Muscle layer of colon (tissue), 2 donors: ENCODE measurements around the gene NPC1.
"Not testable (repeated sequence)": the region's sequence is repeated elsewhere in the genome, so short reads cannot be mapped to it uniquely, and the experiment has no call there.

Source experiments
- H3K27ac ChIP-seq: one replicate; pipeline ENCODE4 v1.7.0; 2013; ENCODE audit warnings: low read depth, mild to moderate bottlenecking, low read length, moderate library complexity
- H3K27me3 ChIP-seq, 2 donors: one replicate each; pipeline ENCODE4 v1.7.0; 2013; ENCODE audit warnings: low read length in 2 of 2, mild to moderate bottlenecking in 2 of 2; ENCODE audit not compliant: insufficient read depth in 2 of 2, control insufficient read depth in 1 of 2
- H3K36me3 ChIP-seq: one replicate; pipeline ENCODE4 v1.7.0; 2013; ENCODE audit warnings: mild to moderate bottlenecking, low read length; ENCODE audit not compliant: insufficient read depth
- H3K4me1 ChIP-seq: one replicate; pipeline ENCODE4 v1.7.0; 2013; ENCODE audit warnings: mild to moderate bottlenecking, low read length; ENCODE audit not compliant: insufficient read depth
- H3K4me3 ChIP-seq, 2 donors: one replicate each; pipeline ENCODE4 v1.7.0; 2013; ENCODE audit warnings: low read length in 2 of 2, low read depth in 1 of 2, mild to moderate bottlenecking in 1 of 2, moderate library complexity in 1 of 2
- H3K9ac ChIP-seq: one replicate; pipeline ENCODE4 v1.7.0; 2013; ENCODE audit warnings: low read length
- H3K9me3 ChIP-seq: one replicate; pipeline ENCODE4 v1.7.0; 2013; ENCODE audit warnings: mild to moderate bottlenecking, low read length
- donor health status: abdominal sarcoma.
- donor health status: Adenocarcinoma of cecum.

The NPC1 gene

DNA sequence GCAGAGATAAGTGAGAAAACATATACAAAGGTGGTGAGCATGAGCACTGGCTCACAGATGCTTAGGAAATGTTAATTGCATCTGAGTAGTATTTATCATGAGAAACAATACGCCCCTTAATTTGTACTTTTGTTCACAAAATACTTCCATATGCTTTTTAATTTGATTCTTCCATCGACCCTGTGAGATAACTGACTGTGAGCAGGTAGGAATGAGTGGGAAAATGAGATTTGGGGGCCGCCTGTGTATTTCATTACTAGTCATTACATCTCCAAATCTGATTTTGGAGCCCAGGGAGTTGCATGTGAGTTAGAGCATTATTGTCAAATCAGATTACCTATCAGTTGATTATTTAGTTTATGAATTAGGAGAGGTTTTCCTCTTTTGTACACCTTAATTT lies 36.7 kb upstream of the NPC1 start:
- H3K9ac ChIP-seq = no peak overlapping the region
- H3K27me3 ChIP-seq = peaks cover 5 to 6% of the 10 kb centered on the region in 2 donors
- H3K4me1 ChIP-seq = no peaks in the 10 kb centered on the region
- no peaks in the 10 kb centered on the region for H3K36me3 ChIP-seq
- H3K4me3 ChIP-seq = no peak overlapping the region
- no peaks in the 10 kb centered on the region for H3K9me3 ChIP-seq
- H3K27ac ChIP-seq = no peak overlapping the region

DNA sequence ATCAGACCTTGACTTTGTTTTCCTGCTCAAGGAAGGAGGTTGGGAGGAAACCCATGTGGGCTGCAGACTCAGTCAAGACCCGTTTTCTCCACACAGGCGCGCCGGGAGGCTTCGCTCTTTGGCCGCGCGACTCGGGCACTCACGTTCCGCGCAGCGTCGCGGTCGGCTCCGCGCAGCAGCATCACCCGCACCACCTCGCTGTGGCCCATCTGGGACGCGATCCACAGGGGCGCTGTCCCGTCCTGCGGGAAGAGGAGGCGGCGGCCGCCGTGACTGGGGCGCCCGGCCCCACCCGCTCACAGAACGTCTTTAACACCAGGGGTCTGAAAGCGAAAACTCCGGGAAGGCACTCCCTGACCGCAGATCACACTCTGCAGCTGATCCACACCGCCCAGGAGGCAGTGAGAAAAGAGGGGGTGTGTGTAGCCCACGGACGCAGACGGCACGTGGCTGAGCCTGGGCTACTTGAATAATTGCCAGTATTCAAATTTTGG lies 33.1 kb upstream of the NPC1 start:
- Histone ChIP-seq H3K4me3 (peak overlapping the region; percentile 21 to 66), H3K9me3 (no peaks in the 10 kb centered on the region), H3K27me3 (peaks cover 5 to 6% of the 10 kb centered on the region in 2 donors), H3K9ac (no peak overlapping the region), H3K27ac (peak overlapping the region; percentile 55), H3K36me3 (no peaks in the 10 kb centered on the region), H3K4me1 (no peaks in the 10 kb centered on the region)

DNA sequence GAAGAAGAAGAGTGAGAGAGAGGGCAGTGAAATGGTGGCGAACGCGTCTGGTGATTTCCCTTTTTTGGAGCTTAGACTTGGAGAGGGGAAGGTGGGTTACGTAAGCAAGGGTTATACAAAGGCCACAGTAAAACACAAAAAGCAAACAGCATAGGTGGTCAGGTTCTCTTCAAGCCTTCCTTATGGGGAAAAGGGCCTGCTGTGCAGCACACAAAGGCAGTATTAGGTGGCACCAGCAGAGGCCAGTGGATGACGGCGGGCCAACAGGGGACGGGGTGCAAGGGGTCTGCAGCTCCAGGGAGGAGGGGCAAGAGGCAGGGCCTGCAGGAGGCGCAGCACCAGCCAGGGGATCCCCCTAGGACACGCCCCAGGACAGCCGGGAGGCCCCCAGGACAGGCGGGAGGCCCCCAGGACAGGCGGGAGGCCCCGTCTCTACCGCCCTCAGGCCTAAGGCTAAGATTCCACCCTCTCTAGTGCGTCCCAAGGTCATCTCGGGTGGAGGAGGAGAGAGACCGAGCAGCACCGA lies 32.6 kb upstream of the NPC1 start:
- Histone ChIP-seq H3K4me3 (peak overlapping the region; percentile 21 to 66), H3K27ac (peak overlapping the region; percentile 55), H3K9me3 (no peaks in the 10 kb centered on the region), H3K36me3 (no peaks in the 10 kb centered on the region), H3K9ac (no peak overlapping the region), H3K27me3 (peaks cover 5 to 6% of the 10 kb centered on the region in 2 donors), H3K4me1 (no peaks in the 10 kb centered on the region)

DNA sequence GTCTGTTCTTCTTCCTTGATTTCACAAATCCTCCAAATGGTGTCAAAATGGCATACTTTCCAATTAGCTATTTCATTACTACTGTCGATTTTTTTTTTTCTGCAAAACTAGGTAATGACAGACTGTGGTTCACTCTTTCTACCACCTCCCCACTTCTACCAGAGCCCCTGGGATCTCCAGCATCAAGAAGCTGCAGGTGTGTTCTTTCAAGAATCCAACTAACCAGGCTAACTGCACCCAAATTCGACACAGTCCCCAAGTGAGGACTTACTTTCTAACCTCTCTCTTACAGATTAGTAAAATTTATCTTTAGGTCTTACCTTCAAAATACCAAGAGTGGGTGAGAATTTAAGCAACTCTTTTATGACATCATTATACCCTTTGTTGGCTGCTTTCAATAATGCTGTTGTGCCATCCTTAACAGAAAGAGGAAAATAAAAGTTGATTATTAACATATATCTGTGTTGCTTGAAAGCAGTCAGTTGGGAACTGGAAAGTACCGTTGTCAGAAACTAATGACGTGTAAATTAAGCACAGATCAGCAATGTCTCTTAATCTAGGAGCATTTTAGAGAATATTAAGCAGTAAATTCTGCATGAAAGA lies 31.2 kb upstream of the NPC1 start:
- H3K4me1 ChIP-seq = no peaks in the 10 kb centered on the region
- no peak overlapping the region for H3K27ac ChIP-seq
- H3K9ac ChIP-seq = no peak overlapping the region
- H3K4me3 ChIP-seq = no peak overlapping the region
- H3K9me3 ChIP-seq = no peaks in the 10 kb centered on the region
- H3K36me3 ChIP-seq = no peaks in the 10 kb centered on the region
- H3K27me3 ChIP-seq = peaks cover 5 to 6% of the 10 kb centered on the region in 2 donors

DNA sequence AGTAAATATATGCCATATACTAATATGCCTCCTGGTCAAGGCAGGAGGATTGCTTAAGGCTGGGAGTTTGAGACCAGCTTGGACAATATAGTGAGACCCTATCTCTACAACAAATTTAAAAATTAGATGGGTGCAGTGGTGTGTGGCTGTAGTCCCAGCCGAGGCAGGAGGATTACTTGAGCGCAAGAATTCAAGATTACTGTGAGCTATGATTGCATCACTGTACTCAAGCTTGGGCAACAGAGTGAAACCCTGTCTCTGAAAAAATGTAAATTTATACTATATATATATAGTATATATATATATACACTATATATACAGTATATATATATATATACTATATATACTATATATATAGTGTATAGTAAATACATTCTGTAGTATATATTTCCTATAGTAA lies 30.0 kb upstream of the NPC1 start:
- H3K9me3 ChIP-seq = no peaks in the 10 kb centered on the region
- H3K27ac ChIP-seq = no peak overlapping the region
- H3K9ac ChIP-seq = no peak overlapping the region
- no peaks in the 10 kb centered on the region for H3K4me1 ChIP-seq
- no peak overlapping the region for H3K4me3 ChIP-seq
- peaks cover 5 to 6% of the 10 kb centered on the region in 2 donors for H3K27me3 ChIP-seq
- no peaks in the 10 kb centered on the region for H3K36me3 ChIP-seq

DNA sequence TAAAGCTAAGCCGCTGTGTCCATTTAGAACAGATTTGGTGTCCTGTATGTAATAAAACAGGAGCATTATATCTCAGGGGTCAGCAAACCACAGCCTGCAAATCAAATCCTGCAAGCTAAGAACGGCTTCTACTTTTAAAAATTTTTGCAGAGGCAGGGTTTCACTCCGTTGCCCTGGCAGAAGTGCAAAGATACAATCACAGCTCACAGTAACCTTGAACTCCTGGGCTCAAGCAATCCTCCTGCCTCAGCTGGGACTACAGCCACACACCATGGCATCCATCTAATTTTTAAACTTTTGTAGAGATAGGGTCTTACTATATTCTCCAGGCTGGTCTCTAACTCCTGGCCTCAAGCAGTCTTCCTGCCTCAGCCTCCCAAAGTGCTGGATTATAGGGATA lies 28.6 kb upstream of the NPC1 start:
- H3K4me1 ChIP-seq = no peaks in the 10 kb centered on the region

DNA sequence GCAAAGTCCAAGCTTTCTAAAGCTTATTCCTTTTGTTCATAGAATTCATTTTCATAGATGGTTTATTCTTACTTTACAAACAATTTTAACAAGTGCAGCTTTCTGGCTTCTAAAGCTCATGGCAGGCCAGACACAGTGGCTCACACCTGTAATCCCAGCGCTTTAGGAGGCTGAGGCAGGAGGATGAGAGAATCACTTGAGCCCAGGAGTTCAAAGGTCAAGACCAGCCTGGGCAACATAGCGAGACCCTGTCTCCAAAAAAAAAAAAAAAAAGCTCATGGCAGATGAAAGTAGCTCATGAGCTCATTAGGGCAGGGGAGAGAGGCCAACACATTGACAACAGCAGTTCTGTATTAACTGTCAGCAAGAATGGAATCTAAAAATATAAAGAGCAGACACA lies 28.1 kb upstream of the NPC1 start:
- Histone ChIP-seq H3K27ac (no peak overlapping the region), H3K9me3 (no peaks in the 10 kb centered on the region), H3K9ac (no peak overlapping the region), H3K27me3 (no peaks in the 10 kb centered on the region), H3K36me3 (no peaks in the 10 kb centered on the region), H3K4me1 (no peaks in the 10 kb centered on the region), H3K4me3 (no peak overlapping the region)

More for the DNA sequence above, 28.6 kb upstream of the NPC1 start:
- peaks cover 0 to 3% of the 10 kb centered on the region in 2 donors for H3K27me3 ChIP-seq
- H3K9ac ChIP-seq = no peak overlapping the region
- H3K4me3 ChIP-seq = no peak overlapping the region
- H3K9me3 ChIP-seq = no peaks in the 10 kb centered on the region
- H3K36me3 ChIP-seq = no peaks in the 10 kb centered on the region
- no peak overlapping the region for H3K27ac ChIP-seq

DNA sequence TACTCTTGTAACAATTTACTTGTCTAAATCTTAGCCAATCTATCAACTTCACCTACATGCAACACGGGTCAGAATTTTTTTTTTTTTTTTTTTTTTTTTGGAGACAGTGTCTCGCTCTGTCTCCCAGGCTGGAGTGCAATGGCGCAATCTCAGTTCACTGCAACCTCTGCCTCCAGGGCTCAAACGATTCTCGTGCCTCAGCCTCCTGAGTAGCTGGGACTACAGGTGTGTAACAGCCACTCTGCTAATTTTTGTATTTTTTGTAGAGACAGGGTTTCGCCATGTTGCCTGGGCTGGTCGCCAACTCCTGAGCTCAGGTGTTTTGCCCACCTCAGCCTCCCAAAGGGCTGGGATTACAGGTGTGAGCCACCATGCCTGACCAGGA lies 26.8 kb upstream of the NPC1 start:
- H3K4me3 ChIP-seq, H3K9me3 ChIP-seq, H3K4me1 ChIP-seq, H3K9ac ChIP-seq, H3K27ac ChIP-seq, H3K27me3 ChIP-seq, H3K36me3 ChIP-seq: not testable (repeated sequence)

DNA sequence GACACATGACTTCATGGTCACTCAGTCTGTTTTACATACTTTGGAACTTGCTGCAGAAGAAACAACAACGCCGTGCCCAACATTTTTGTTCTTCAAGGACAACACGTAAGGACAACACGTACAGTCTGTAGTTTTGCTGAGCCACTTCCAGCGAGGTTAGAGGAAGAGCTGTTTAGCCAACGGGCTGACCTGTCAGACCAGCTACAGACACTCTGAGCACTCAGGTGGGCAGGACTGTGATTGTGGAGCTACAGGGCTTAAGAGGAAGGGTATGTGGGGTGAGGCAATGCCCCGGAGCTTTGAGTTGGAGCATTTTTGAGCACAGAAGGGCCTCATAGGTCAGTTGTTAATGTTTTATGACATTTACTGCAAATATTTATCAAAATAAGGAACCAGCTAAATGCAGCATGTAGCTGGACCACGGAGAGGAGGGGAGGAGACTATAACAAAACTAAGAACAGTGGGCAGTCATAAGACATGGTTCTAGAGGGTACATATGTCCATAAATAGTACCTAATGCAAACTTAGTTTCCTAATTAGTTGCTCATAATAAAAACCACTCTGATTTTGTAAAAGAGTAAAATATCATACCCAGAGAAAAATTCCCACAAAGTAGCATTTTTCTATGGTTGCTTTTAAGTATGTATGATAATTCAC lies 26.3 kb upstream of the NPC1 start:
- Histone ChIP-seq H3K36me3 (no peaks in the 10 kb centered on the region), H3K9ac (no peak overlapping the region), H3K4me3 (no peak overlapping the region), H3K27me3 (no peaks in the 10 kb centered on the region), H3K27ac (no peak overlapping the region), H3K4me1 (no peaks in the 10 kb centered on the region), H3K9me3 (no peaks in the 10 kb centered on the region)

DNA sequence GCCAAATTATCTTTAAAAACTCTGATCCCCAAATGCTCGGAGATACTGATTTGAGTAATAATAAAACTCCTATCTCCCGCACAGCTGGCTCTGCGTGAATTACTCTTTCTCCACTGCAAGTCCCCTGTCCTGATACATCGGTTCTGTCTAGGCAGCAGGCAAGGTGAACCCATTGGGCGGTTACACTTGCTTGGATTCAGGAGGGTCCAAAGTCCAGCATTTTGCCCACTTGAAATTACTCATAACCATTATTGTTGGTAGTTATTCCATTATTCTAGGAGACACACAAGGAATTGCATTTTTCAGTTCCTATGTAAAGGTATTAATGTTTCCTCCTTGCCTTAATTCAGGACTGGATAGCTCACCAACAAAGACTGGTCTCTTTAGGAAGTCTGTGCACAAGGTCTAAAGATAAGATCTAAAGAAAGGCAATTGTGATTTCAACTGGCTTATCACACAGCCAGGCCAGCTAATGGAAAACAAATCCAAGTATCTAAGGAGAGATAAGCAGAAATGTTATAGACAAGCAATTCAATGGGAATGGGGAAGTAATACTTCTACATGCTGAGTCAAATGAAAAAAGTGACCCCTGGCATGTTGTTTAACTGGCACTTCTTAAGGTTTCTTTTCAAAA lies 23.2 kb upstream of the NPC1 start:
- Histone ChIP-seq H3K9me3 (no peaks in the 10 kb centered on the region), H3K4me3 (no peak overlapping the region), H3K36me3 (no peaks in the 10 kb centered on the region), H3K27me3 (no peaks in the 10 kb centered on the region), H3K4me1 (no peaks in the 10 kb centered on the region), H3K9ac (no peak overlapping the region), H3K27ac (no peak overlapping the region)

DNA sequence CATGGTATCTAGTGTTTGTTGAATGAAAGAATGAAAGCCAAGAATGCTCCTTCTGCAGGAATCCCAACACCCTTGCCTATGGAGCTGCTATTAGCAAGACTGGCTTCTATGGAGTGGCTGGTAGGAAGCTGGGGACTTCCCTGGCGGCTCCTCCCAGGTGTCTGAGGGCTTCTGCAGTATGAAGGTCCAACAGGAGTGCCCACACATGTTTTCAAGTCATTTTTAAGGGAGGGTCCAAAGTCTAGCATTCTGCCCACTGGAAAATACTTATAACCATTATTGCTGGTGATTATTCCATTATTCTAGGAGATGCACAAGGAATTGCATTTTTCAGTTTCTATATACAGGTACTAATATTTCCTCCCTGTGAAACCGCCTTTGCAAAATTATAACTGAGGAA lies 21.9 kb upstream of the NPC1 start:
- H3K4me1 ChIP-seq = no peaks in the 10 kb centered on the region
- no peaks in the 10 kb centered on the region for H3K36me3 ChIP-seq

More for the DNA sequence above, 21.9 kb upstream of the NPC1 start:
- no peak overlapping the region for H3K4me3 ChIP-seq
- no peaks in the 10 kb centered on the region for H3K27me3 ChIP-seq
- H3K9ac ChIP-seq = no peak overlapping the region
- no peak overlapping the region for H3K27ac ChIP-seq
- no peaks in the 10 kb centered on the region for H3K9me3 ChIP-seq
